ENCODE data around the gene DSCAML1.

DNA sequence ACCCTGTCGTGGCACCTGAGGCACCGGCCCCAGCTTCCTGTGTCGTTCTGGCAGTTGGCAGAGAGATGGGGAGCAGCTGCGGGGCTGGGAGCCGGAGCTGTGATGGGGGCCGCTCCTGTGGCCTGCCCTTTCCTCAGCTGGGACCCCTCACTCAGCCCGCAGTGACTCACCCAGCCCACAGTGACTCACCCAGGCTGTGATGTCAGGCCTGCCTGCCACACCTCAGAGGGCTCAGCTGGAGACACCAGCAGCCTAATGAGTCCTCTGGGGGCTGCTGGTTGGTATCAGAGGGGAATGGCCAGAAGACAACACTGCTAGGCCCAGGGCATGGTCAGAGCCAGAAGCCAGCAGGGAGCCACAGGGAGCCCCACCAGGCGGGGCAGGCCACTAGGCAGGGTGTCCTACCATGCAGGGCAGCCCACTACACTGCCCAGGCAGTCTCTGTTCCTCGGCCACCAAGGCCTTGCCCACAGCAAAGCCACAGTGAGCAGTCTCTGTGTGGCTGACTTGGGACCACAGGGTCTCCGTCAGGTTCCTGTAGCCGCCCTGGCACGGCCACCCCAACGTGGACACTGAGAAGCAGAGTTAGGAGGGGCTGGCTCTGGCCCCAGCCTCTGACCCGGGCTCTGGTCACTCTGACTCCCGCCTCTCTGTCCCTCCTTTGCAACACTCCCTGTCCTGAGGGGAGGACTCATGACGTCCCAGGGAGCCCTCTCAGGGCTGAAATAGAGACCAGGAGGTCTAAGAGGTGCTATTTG lies 31.8 kb upstream of the DSCAML1 start:
- TF ChIP-seq, protein P1, sequence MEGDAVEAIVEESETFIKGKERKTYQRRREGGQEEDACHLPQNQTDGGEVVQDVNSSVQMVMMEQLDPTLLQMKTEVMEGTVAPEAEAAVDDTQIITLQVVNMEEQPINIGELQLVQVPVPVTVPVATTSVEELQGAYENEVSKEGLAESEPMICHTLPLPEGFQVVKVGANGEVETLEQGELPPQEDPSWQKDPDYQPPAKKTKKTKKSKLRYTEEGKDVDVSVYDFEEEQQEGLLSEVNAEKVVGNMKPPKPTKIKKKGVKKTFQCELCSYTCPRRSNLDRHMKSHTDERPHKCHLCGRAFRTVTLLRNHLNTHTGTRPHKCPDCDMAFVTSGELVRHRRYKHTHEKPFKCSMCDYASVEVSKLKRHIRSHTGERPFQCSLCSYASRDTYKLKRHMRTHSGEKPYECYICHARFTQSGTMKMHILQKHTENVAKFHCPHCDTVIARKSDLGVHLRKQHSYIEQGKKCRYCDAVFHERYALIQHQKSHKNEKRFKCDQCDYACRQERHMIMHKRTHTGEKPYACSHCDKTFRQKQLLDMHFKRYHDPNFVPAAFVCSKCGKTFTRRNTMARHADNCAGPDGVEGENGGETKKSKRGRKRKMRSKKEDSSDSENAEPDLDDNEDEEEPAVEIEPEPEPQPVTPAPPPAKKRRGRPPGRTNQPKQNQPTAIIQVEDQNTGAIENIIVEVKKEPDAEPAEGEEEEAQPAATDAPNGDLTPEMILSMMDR (IDR thresholded peaks at IDR 0.05; ENCODE audit: insufficient read depth, low read depth, low read length) = no peak
- TF ChIP-seq EZH2 (IDR thresholded peaks at IDR 0.05; ENCODE audit: insufficient read depth, low read length) = no peak
